Measurements from ENCODE around the gene BDH2. TPM values are rescaled to one million over a fixed set of nuclear protein-coding genes. Genes with fewer than 3 reads are reported as not detected.
A peak's percentile ranks its signal among the peaks of the same experiment; 100 is the strongest.

BDH2 gene
- polyA plus RNA-seq, 1 of the 3 experiments (the other 2 are of a cell fraction): 57.8 TPM

- Histone ChIP-seq H3K4me2 (no peak overlapping the region), H3K27ac (ENCODE audit: low read depth in 2 of 2, low read length in 1 of 2) (peak overlapping the region in 1 of 2 experiments; percentile 12; a peak in 1 of 4 replicates), H3K4me1 (ENCODE audit: control insufficient read depth in 1 of 2, insufficient read depth in 2 of 2, low read depth in 1 of 2, low read length in 1 of 2) (no peaks in the 10 kb centered on the region), H3K27me3 (ENCODE audit: insufficient read depth) (no peaks in the 10 kb centered on the region), H3K9ac (no peak overlapping the region), H3K9me3 (no peaks in the 10 kb centered on the region), H2AFZ (ENCODE audit: low read depth) (no peak overlapping the region), H3K79me2 (ENCODE audit: insufficient read depth) (no peaks in the 10 kb centered on the region), H3K4me3 (ENCODE audit: low read depth in 2 of 2, low read length in 1 of 2) (no peak overlapping the region), H4K20me1 (ENCODE audit: insufficient read depth) (no peaks in the 10 kb centered on the region), H3F3A (replicated peaks; ENCODE audit: insufficient read depth) (peaks cover 6% of the 10 kb centered on the region), H3K36me3 (replicated peaks in 1 of 2; ENCODE audit: control insufficient read depth in 1 of 2, insufficient read depth in 2 of 2, low read length in 1 of 2) (peaks cover 43 to 45% of the 10 kb centered on the region in 2 experiments), H3K9me2 (no peaks in the 10 kb centered on the region)
- no peak for TF ChIP-seq FOSL2 (IDR thresholded peaks at IDR 0.05; ENCODE audit: borderline replicate concordance, low read depth)
- TF ChIP-seq RCOR1 (IDR thresholded peaks at IDR 0.05; ENCODE audit: low read length): no peak
- TF ChIP-seq RFX5 (IDR thresholded peaks at IDR 0.05; ENCODE audit: low read length): no peak
- TF ChIP-seq SIN3A (IDR thresholded peaks at IDR 0.05; ENCODE audit: borderline replicate concordance, low read depth, low read length): no peak
- no peak for TF ChIP-seq TCF12 (IDR thresholded peaks at IDR 0.05)
- TF ChIP-seq ZBTB33 (IDR thresholded peaks at IDR 0.05; ENCODE audit: borderline replicate concordance, low read depth): no peak
- no peak for TF ChIP-seq ELF1 (IDR thresholded peaks at IDR 0.05)
- TF ChIP-seq MAX (IDR thresholded peaks at IDR 0.05; ENCODE audit: low read depth): no peak
- TF ChIP-seq TEAD4 (IDR thresholded peaks at IDR 0.05; ENCODE audit: borderline replicate concordance, insufficient read depth): no peak
- TF ChIP-seq GATA2 (CRISPR knock-in tag; IDR thresholded peaks at IDR 0.05): no peak
- TF ChIP-seq EZH2phosphoT487 (IDR thresholded peaks at IDR 0.05; ENCODE audit: borderline replicate concordance, low read depth): no peak
- WGBS (ENCODE audit: low lambda C conversion rate): 46% methylated on average over 1 of the region's 1 CpG
- ChIA-PET POLR2A (no interaction called here), CTCF (interaction anchor here (1.2 kb wide), 1 partner anchor 11 kb away, joined by 4 read pairs; no protein-coding TSS in a partner anchor)
- DNase-seq: no peak
Observed at GRCh38 chr4:103137446-103137827, 37.8 kb upstream of the BDH2 start.

GRCh38 chr4:103136671-103137445, 37.2 kb upstream of the BDH2 start:
- H2AFZ ChIP-seq (ENCODE audit: low read depth): no peak overlapping the region
- H3F3A ChIP-seq (replicated peaks; ENCODE audit: insufficient read depth): peaks cover 6% of the 10 kb centered on the region
- H3K9me3 ChIP-seq: no peaks in the 10 kb centered on the region
- H3K4me2 ChIP-seq: no peak overlapping the region
- H3K4me1 ChIP-seq (ENCODE audit: control insufficient read depth in 1 of 2, insufficient read depth in 2 of 2, low read depth in 1 of 2, low read length in 1 of 2): no peaks in the 10 kb centered on the region
- no peak overlapping the region for H3K27ac ChIP-seq (ENCODE audit: low read depth in 2 of 2, low read length in 1 of 2)
- no peaks in the 10 kb centered on the region for H3K79me2 ChIP-seq (ENCODE audit: insufficient read depth)
- peaks cover 37 to 43% of the 10 kb centered on the region in 2 experiments for H3K36me3 ChIP-seq (replicated peaks in 1 of 2; ENCODE audit: control insufficient read depth in 1 of 2, insufficient read depth in 2 of 2, low read length in 1 of 2)
- no peaks in the 10 kb centered on the region for H4K20me1 ChIP-seq (ENCODE audit: insufficient read depth)
- no peak overlapping the region for H3K9ac ChIP-seq
- no peaks in the 10 kb centered on the region for H3K27me3 ChIP-seq (ENCODE audit: insufficient read depth)
- WGBS (ENCODE audit: low lambda C conversion rate): 78% methylated on average over 1 of the region's 1 CpG
- ChIA-PET POLR2A (no interaction called here), CTCF (interaction anchor here (1.0 kb wide), 1 partner anchor 7 kb away, joined by 3 read pairs; no protein-coding TSS in a partner anchor)
- H3K9me2 ChIP-seq: no peaks in the 10 kb centered on the region
- DNase-seq: no peak
- H3K4me3 ChIP-seq (ENCODE audit: low read depth in 2 of 2, low read length in 1 of 2): no peak overlapping the region
- no peak for TF ChIP-seq JUND (IDR thresholded peaks at IDR 0.05)
- no peak for TF ChIP-seq FOXJ3 (CRISPR knock-in tag; IDR thresholded peaks at IDR 0.05)
- TF ChIP-seq RAD21 (IDR thresholded peaks at IDR 0.05; ENCODE audit: low read length): no peak
- no peak for TF ChIP-seq ELF1 (IDR thresholded peaks at IDR 0.05)
- TF ChIP-seq POLR2AphosphoS5 (IDR thresholded peaks at IDR 0.05; ENCODE audit: low read depth, low read length): no peak
- no peak for TF ChIP-seq CTCF (IDR thresholded peaks at IDR 0.05)
- no peak for TF ChIP-seq NRF1 (IDR thresholded peaks at IDR 0.05; ENCODE audit: low read depth, low read length)
- no peak for TF ChIP-seq RCOR1 (IDR thresholded peaks at IDR 0.05; ENCODE audit: low read length)
- TF ChIP-seq MEF2A (IDR thresholded peaks at IDR 0.05; ENCODE audit: borderline replicate concordance, low read depth): no peak
- no peak for TF ChIP-seq TAF1 (IDR thresholded peaks at IDR 0.05; ENCODE audit: borderline replicate concordance, low read depth, low read length)
- TF ChIP-seq REST (IDR thresholded peaks at IDR 0.05; ENCODE audit: low read depth, low read length): no peak
- TF ChIP-seq YY1 (IDR thresholded peaks at IDR 0.05; ENCODE audit: low read depth): no peak

Measured in SK-N-SH (cell line).